ENCODE results near the gene RAD9A.

DNA sequence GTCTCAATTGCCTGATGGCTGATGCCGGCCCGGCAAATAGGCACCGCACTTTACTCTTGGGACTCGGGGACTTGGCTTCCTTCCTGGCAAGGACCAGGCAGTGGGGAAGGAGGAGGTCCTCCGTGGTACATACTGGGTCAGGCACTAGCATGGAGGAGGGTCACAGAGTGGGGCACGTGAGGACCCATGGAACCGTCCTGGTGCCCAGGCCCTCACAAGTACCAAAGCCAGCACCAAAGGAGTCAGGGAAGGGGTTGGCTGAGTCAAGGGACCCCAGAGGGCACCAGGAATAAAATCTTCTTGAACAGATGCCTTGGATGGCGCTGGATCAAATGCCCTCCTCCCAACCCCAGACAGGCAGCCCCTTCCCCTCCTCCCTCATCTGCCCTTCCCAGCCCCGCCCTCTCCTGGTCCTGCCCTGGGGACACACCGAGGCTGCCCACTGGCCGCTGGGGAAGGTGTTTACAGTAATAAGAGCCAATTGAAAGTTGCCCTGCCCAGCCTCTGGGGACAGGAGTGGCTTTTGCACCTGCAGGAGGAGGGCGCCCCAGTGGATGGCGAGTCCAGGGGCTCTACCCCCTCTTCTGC, 18.1 kb downstream of the RAD9A start:
- TF ChIP-seq MYNN (IDR thresholded peaks at IDR 0.05): no peak
- TF ChIP-seq MYNN (CRISPR knock-in tag; IDR thresholded peaks at IDR 0.05): no peak
- no peak for TF ChIP-seq CBX2 (IDR thresholded peaks at IDR 0.05; ENCODE audit: insufficient read depth, low read length, poor library complexity, severe bottlenecking)
- TF ChIP-seq MIER1 (IDR thresholded peaks at IDR 0.05; ENCODE audit: low read depth): no peak
- TF ChIP-seq MEF2A (IDR thresholded peaks at IDR 0.05; ENCODE audit: control insufficient read depth, low read depth, low read length): no peak
- TF ChIP-seq, protein P1, sequence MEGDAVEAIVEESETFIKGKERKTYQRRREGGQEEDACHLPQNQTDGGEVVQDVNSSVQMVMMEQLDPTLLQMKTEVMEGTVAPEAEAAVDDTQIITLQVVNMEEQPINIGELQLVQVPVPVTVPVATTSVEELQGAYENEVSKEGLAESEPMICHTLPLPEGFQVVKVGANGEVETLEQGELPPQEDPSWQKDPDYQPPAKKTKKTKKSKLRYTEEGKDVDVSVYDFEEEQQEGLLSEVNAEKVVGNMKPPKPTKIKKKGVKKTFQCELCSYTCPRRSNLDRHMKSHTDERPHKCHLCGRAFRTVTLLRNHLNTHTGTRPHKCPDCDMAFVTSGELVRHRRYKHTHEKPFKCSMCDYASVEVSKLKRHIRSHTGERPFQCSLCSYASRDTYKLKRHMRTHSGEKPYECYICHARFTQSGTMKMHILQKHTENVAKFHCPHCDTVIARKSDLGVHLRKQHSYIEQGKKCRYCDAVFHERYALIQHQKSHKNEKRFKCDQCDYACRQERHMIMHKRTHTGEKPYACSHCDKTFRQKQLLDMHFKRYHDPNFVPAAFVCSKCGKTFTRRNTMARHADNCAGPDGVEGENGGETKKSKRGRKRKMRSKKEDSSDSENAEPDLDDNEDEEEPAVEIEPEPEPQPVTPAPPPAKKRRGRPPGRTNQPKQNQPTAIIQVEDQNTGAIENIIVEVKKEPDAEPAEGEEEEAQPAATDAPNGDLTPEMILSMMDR (IDR thresholded peaks at IDR 0.05 in 2 of 3, conservative IDR thresholded peaks at IDR 0.05 in 1 of 3; ENCODE audit: insufficient read depth in 2 of 3, low read depth in 1 of 3, low read length in 3 of 3): no peak
- TF ChIP-seq CEBPB (tag; IDR thresholded peaks at IDR 0.05): no peak
- TF ChIP-seq NCOA2 (IDR thresholded peaks at IDR 0.05; ENCODE audit: partially characterized antibody in 2 of 2): no peak
- TF ChIP-seq POLR2A (conservative IDR thresholded peaks at IDR 0.05): no peak
- no peak for TF ChIP-seq RAD21 (CRISPR knock-in tag; conservative IDR thresholded peaks at IDR 0.05 in 1 of 2, IDR thresholded peaks at IDR 0.05 in 1 of 2)
- no peak for TF ChIP-seq POLR2AphosphoS5 (IDR thresholded peaks at IDR 0.05; ENCODE audit: control insufficient read depth, insufficient read depth, low read depth, low read length)
- no peak for TF ChIP-seq HNRNPK (IDR thresholded peaks at IDR 0.05; ENCODE audit: low read depth, low read length, poor library complexity, severe bottlenecking)
- TF ChIP-seq, protein P2, sequence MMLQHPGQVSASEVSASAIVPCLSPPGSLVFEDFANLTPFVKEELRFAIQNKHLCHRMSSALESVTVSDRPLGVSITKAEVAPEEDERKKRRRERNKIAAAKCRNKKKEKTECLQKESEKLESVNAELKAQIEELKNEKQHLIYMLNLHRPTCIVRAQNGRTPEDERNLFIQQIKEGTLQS (IDR thresholded peaks at IDR 0.05): no peak
- TF ChIP-seq, protein P2 (CRISPR knock-in tag; conservative IDR thresholded peaks at IDR 0.05): no peak
- TF ChIP-seq MYC (IDR thresholded peaks at IDR 0.05; ENCODE audit: low read depth, low read length): no peak
- no peak for TF ChIP-seq MYC (CRISPR knock-in tag; IDR thresholded peaks at IDR 0.05; ENCODE audit: borderline replicate concordance, low read depth)
- no peak for TF ChIP-seq U2AF2 (optimal IDR thresholded peaks at IDR 0.05; ENCODE audit: low read depth, low read length)
